GM21528 (cell line): Measurements from ENCODE around the gene SREBF1.

Source experiments
- ATAC-seq: cut with Tn5 transposase; IDR thresholded peaks from one replicate; pipeline ENCODE4 v1.9.1; 2021; ENCODE audit warnings: mild to moderate bottlenecking, moderate library complexity; ENCODE audit not compliant: unreplicated experiment, low FRiP score

The SREBF1 gene

DNA sequence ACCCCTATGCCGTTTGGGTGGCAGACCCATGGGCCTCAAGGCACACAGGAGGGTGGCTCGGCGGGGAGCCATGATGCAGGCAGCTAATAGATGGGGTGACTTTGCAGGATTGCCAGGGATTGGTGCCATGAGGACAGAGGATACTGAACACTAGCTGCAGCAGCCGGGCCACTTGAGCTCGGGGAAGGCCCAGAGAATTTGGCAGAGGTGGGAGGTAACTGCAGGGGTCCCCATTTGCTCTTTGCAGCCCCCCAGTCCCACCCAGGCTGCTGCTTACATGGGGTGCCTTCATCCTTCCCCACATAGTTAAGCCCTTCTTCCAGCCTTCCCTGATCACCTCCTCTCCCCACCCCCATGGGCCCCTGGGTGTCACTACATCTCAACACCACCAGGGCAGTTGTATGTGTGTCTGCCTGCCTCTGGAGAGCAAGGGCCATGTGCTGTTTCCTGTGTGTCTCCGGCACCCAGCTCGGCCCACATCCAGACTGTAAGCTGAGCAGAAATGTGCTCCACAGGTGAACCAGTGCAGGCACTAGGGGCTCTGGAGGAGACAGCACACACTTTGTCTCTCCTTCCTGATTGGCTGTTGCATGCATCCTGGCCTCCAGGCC, 52.0 kb downstream of the SREBF1 start:
- ATAC-seq, result no peak

DNA sequence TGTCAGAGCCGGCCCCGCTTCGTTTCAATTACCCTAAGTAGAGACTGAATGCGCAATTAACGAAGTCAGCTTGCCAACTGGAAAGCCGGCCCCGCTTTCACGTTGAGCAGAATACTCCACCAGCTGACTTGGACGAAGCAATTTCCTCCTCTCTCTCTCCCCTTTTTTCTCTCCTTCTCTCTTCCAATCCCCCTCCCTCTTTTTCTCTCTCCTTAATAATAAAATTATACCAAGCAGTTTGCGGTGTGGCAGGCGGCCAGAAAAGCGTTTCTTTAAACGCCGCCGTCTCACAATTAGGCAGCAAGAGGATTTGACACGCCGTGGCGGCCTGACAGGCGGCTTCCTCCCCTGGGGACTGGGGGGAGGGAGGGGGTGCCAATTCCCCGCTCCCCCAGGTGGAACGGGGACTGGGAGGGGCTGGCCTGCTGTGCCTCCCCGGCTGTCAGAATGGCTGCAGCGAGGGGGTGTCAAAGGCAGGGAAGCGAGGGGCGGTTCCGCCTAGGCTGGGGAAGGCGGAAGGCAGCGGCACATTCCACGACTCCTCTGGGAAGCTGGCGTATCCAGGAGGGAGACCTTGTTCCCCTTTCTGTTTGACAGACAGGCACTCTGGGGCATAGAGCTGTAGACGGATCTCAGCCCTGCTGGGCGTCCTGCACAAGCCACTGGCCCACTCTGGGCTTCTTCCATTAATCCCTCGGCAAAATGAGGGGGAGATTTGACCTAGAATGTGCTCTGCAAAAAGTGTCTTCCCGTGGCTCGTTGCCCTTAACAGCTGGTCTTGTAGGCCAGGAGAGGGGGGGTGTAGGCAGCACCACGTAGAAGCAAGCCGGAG, 52.7 kb downstream of the SREBF1 start:
- ATAC-seq, result no peak

DNA sequence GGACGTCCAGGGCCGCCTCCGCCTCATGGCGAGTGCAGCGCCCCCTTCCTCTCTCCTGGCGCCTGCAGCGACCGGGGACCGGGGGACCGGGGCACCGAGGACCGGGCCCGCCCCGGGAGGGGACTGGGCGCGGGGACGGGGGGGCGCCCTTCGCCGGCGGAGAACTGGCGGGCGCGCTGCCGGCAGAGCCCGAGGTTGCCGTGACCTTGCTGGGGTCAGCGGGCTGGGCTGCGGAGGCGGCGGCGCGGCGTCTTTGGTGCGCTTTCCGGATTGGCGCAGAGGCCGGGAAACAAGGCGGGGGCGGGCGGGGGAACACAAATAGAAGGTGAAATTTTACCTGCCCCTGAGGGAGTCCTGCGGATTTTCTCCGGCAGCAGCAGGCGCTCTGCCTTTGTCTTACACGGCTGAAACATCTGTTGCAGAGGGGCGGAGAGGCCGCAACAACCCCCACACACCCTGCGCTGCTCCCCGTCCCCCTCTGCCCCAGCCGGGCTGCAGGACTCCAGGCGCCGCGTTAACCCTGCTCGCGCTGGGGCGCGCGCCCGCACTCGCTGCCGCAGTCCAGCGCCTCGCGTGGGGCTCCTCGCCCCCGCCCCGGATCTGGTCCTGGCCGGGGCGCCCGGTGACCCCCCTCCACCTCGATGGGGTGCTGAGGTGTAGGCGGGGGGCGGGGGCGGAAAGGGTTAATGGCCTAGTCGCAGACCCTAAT, 53.5 kb downstream of the SREBF1 start:
- no peak for ATAC-seq

DNA sequence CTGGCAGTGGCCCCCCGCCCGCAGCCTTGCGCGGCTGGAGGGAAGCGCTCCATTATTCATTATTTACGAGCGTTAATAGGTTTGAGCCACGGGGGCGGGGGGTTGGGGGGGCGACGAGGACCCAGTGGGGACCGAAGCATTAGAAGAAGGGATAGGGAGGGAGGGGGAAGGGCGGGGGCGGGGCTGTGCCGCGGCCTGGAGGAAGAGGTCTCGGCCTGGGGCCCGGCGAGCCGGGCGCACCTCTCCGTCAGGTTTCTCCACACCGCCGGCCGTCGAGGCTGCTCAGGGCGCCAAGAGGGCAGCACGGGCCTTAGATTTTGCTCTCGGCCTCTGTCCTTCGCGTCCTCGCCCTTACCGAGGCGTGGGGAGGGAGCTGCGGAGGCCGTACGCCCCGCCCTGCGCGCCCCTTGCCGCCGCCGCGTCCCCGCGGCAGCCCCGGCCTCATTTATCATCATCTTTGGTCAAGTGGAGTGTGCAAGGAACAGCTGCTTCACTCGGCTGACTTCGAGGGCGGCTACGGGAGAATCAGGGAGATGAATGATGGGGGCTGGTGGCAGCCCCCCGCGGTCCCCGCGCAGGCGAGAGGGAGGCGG, 54.2 kb downstream of the SREBF1 start:
- ATAC-seq, result no peak

DNA sequence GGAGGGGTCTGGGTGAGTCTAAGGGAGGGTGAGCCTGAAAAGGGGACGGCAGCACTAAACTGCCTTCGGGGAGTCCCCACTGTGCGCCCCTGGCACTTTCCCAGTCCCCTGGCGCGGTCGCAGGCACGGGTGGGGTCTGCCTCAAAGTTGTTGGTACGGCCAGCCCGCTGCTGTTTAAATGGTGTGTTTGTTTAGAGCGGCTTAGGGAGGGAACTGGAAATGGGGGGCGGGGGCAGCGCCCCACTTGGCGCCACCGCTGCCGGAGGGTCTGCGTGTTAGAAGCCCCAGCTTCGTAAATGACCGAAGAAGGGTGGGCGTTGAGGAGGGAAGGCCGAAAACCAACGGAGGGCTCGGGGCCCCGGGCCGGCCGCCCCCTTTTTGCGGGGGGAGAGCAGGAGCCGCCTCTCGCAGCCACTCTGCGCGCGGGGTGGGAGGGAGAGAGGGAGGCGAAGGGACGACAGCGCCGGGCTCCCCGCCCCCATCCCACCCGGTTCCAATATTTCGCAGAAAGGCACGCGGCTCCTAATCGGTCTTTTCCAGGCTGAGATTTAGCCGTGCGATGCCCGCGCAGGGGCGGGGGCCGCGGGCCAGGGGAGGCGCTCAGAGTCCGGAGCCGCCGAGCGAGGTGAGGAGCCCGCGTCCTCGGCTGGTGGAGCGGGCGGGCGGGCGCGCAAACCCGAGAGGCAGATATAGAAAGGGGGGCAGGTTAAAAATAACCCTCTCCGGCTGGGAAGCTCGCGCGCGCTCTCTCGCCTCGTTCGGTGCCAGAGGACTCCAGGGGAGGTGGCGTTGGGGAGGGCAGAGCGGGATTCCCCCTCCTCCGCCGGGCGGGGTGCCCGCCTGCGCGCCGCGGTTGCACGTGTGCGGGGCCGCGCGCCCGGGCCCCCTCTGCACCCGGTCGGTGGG, 54.9 kb downstream of the SREBF1 start:
- ATAC-seq, result no peak

DNA sequence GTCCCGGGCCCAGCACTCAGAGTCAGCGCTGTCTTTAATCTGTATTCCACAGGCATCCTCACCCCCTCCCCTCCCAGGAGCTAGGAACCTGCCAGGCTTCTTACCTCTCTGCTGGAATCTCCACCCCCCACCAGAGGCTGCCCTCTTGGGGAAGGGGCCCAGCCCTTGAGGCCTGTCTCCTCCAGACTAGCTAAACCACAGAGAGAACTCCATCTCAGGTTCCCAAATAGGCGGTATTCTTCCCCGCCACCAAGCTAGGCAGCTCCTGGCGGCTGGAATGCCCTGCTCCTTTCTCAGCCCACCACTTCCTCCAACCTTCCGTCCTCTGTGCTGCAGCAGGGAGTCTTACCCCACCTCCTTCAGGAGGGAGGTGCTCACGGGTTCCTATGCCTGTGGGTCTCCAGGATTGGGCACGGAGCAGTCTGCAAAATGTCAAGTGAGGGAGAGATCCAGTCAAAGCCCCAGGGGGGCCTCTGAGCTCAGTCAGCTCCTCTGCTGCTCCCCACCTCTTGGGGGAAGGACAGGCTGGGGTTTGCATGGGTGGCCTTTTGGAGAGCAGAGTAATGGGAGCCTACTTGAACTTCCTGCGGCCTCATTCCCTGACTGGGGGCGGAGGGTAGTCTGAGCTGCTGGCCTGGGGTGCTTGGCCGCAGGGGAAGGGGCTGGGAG, 55.7 kb downstream of the SREBF1 start:
- no peak for ATAC-seq

DNA sequence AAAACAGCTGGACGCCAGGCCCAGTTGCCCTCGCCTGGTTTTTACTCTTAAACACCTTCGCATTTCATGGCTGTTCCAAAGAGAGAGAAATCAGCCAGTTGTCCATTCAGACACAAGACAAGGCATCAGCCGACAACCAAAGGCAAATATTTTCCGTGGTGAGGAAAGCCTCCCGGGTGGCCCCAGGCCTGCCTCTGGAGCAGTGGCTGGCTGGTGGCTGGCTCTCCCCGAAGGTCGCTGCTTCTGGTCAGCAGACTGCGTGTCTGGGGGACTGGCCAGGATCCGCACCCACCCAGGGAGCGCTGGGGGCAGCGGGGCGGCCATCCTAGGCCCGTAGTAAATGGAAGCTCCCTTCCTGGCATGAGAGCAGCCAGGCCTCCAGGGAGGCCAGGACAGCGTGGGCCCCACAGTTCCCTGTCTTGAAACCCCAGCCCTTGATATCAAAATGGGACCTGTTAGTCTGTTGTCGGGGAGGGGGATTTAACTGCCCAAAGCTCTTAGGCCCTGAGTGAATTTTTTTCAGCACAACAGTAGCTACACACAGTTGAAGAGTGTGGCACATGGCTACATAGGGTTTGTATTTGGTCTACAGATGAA, 57.7 kb downstream of the SREBF1 start:
- ATAC-seq, result no peak

DNA sequence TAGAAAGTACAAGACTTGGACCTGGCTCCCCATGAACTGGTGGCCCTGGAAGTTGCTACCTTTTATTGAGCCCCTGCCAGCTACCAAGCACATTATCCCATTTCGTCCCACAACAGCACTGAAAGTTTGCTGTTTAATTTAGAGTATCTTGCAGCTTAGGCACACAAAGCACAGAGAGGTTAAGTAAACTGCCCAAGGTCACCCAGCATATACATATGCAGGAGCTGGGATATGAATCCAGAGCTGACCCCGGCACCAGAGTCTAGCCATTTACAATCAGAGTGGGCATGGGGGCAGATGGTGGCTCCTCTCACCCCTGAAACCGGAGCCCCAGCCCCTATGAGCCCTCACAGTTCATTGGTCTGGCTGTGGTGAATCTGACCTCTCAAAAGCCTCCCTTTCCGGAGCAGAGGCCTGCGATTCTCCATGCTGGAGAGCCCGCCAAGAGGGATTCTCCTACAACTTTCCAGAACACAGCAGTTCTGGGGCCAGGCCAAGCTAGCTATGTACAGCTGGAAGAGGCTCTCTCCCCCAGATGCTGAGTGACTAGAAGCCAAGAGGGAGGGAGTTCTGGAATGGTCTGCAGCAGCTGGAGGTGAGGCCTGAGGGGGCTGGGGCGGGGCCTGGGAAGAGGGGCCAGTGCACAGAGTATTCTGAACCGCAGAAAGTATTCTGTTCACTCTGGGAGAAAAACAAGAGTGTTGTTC, 58.3 kb downstream of the SREBF1 start:
- ATAC-seq, result no peak

DNA sequence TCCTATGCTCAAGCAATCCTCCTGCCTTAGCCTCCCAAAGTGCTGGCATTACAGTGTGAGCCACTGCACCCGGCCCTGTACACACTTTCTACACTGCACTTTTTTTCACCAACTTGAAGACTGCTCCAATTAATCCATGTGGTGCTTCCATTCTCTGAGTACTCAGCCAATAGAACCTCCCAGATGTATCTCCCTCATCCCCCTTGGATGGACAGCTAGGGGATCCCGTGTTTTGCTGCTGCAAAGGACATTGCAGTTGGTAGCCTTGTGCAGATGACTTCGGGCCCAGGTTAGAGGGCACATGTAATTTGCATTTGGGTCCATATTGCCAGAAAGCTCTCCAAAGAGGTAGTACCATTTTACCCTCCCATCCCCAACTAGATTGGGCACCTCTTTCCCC, 59.9 kb downstream of the SREBF1 start:
- no peak for ATAC-seq

DNA sequence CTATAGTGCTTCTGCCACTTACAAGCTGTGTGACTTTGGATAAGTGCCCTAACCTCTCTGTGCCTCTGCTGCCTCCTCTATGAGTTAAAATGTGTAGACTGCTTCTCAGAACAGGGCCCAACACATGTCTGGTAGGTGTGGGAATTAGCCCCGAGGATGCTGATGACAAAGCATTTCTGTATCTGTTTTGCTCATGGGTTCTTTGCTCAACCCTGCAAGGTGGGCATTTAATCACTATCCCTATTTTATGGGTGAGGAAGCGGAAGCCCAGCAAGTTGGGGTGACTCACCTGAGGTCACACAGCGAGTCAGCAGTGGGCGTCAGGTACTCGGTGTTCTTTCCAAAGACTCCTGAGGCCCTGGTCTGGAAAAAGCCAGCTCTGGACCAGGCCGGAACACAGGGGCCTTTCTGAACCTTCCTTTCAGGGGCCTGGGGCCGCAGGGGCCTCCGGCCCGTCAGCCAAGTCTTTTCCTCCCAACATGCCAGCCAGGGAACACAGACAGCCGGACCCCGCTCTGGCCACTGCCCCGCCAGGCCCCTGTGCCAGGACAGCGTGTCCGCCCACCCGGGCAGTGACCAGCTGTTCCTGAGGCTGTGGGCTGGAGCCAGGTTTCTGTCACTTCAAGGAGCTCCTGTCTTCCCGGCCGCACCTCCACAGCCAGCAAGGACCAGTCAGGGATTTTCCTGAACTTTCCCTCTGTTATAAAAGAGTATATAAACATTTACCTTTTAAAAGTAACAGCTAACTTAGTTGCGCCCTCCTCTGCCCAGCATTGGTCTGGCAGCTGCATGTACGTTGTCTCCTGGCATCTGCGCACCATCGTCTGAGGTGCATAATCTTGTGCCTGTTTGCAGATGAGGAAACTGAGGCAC, 62.5 kb downstream of the SREBF1 start:
- ATAC-seq, result no peak

DNA sequence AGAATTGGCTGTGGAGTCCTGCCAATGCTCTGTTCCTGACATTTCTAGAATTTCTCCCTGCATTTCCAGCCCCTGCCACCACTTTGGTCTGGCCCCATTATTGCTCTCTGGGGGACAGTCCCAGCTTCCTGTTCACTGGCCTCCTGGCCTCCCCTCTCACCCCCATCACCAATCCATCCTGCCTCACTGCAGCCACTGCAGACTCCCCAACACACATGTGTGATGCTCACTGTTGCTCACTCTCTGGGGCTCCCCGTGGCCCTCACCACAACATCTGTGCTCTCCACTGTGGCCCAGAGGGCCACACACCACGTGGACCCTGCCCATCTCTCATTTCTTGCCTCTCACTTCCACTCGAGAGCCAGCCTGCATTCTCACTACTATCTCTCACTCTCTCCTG, 64.6 kb downstream of the SREBF1 start:
- no peak for ATAC-seq

DNA sequence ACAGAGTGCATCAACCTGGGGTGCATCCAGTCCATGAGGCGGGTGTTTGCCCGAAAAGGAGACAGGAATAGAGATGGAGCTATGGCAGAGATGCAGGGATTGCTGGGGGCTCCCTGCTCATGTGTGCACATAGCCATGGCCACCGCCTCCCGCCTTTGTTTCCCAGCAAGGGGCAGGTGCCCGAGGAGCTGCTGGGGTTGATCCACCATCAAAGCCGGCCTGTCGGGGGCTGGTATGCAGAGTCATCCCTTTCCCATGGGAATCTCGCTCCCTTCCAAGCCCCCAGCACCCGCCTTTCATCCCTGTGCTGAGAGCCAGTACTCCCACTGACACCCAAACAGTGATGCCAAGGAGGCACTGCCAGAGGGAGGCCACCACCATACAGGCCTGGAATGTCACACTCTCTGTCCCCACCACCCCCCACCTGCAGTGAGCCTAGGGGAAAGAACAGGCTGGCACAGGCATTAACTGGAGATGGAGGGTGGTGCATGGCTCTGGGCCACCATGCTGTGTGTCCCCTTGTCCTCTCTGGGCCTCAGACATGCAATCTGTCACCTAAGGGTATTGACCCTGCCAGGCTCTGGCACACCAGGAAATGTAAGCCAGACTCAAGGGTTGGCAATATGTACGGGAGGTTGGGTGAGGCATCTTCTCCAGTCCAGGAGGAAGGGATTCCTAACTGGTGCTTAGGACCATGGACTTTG, 65.1 kb downstream of the SREBF1 start:
- ATAC-seq, result no peak

DNA sequence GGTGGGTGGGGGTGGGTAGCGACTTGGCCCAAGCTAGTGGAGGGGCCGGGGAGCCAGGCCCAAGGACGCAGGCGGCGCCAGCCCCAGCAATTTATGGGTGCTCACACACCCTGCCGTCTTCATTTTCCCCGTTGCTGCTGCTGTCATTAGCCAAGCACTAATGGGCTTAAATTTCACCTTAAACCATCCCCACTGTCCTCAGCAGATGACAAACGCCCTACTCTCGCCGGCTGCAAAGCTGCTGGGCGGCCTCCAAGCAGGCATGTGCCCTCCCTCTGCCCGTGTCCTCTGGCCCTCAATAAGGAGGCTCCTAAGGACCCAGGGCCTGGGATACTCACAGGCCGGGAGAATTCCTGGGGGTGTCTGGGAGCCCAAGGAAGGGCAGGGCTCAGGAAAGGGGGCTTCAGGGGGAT, 66.1 kb downstream of the SREBF1 start:
- ATAC-seq, result no peak

DNA sequence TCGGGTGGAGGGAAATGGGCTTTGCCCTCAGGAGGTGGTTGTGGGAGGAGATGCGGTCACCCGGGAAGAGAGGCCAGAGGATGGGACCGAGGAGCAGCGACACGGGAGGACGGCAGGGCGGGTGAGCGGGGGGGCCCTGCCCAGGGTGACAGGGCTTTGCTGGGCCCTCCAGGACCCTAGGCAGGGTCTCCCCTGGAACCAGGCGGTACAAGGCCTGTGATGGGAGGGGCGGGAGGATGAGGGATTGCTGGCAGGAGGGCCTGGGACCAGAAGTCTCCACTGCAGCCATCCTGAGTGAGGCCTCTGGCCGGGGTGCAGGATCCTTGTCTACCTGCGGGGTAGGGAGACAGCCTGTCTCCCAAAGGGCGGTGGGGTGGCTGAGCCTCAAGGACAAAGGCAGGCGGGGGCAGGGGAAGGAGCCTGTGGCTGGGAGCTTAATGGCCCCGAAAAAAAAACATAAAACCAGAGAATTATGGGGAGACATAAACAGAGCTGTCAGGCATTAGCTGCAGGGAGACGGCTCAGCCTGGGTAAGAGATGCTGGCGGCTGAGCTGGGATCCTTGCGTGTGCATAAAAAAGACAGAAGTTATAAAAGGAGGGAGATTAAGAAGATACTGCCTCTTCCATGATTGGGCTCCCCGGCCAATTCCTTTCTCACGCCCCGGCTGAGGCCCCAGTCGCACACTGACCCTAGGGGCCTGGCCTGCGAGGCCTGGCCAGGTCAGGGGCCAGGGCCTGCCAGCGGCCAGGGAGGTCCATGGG, 66.7 kb downstream of the SREBF1 start:
- ATAC-seq, result no peak

DNA sequence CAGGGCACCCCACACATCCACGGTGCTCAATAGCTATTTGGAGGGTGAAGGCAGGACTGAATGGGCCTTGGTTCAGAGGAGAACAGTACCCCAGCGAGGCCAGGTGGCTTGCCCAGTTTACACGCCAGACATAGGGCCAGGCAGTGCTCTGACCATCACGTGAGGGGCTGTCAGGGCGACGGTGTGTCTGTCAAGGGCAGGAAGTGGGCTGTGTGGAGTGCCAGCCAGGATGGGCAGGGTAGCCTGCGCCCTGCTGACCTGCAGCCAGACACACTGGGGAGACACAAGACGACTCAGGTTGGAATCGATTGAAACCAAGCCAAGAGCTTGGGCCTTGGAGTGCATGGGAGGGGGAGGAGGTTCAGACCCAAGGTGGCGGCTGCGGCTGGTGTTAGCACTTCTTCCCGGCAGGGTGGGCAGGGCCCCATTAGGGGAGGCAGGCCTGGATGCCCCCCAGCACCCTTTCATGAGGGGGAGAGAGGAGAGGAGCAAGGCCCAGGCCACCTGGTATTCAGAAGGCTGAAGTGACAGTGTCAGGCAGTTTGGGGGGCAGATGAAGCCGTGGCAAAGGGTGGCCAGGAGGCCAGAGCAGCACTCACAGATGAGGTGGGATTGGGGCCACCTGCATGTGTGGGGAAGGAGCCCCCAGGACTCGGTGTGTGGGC, 68.2 kb downstream of the SREBF1 start:
- no peak for ATAC-seq

DNA sequence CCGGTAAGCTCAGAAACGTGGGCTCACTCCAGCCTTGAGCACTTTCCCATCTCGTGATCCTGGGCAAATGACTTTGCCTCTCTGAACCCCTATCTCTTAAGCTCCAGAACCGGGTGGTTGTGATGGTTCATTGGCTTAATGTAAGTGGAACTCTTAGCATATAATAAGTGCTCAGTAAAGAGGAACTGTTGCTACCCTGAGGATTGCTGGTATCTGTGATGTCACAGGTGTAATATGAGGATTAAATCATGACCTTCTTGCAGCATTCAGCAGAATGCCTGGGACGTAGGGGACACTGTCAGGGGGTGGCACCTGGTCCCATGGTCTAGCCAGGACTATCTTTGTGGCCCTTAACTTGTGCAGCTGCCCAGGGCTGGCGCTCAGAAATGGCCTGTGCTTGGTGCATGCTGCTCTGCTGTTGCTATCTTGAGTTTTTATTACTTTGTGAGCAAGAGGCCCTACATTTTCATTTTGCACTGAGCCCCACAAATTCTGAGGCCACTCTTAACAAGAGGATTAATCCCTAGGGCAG, 68.8 kb downstream of the SREBF1 start:
- ATAC-seq, result no peak
